Middle frontal gyrus (tissue), 1 donor: ENCODE data around the gene PPME1.

Experiments
- DNase-seq: peaks from one replicate; pipeline ENCODE4 v3.0.0-alpha.2; 2015; ENCODE audit warnings: low spot score; ENCODE audit errors: extremely low spot score

The PPME1 gene

GRCh38 chr11:74226907-74227306 lies 55.8 kb downstream of the PPME1 start:
- DNase-seq = no peak

- DNase-seq = no peak
Measured at GRCh38 chr11:74232311-74232950, 61.3 kb downstream of the PPME1 start.

GRCh38 chr11:74233683-74234082 lies 62.6 kb downstream of the PPME1 start:
- DNase-seq = no peak

GRCh38 chr11:74235121-74235520 lies 64.0 kb downstream of the PPME1 start:
- no peak for DNase-seq

GRCh38 chr11:74237541-74237940 lies 66.5 kb downstream of the PPME1 start:
- DNase-seq = no peak

GRCh38 chr11:74238243-74238642 lies 67.2 kb downstream of the PPME1 start:
- DNase-seq = no peak

GRCh38 chr11:74248469-74248868 lies 77.4 kb downstream of the PPME1 start:
- no peak for DNase-seq

- no peak for DNase-seq
Measured at GRCh38 chr11:74249496-74249895, 78.4 kb downstream of the PPME1 start.

GRCh38 chr11:74253361-74253760 lies 82.3 kb downstream of the PPME1 start:
- DNase-seq = no peak

- peak; percentile 74 for DNase-seq
Measured at GRCh38 chr11:74255741-74256375, 84.8 kb downstream of the PPME1 start.

GRCh38 chr11:74256378-74257133 lies 85.5 kb downstream of the PPME1 start:
- no peak for DNase-seq

- no peak for DNase-seq
Measured at GRCh38 chr11:74257959-74258553, 87.0 kb downstream of the PPME1 start.

- no peak for DNase-seq
Measured at GRCh38 chr11:74262725-74263124, 91.6 kb downstream of the PPME1 start.

- DNase-seq = no peak
Measured at GRCh38 chr11:74265256-74265655, 94.2 kb downstream of the PPME1 start.

GRCh38 chr11:74267014-74267413 lies 95.9 kb downstream of the PPME1 start:
- no peak for DNase-seq

GRCh38 chr11:74268456-74268855 lies 97.4 kb downstream of the PPME1 start:
- DNase-seq = no peak

GRCh38 chr11:74269161-74269811 lies 98.2 kb downstream of the PPME1 start:
- no peak for DNase-seq

GRCh38 chr11:74272276-74272675 lies 101.2 kb downstream of the PPME1 start:
- DNase-seq = no peak

GRCh38 chr11:74276581-74276980 lies 105.5 kb downstream of the PPME1 start:
- DNase-seq = no peak

GRCh38 chr11:74278103-74278502 lies 107.0 kb downstream of the PPME1 start:
- no peak for DNase-seq

GRCh38 chr11:74278721-74279161 lies 107.7 kb downstream of the PPME1 start:
- no peak for DNase-seq

- DNase-seq = no peak
Measured at GRCh38 chr11:74279256-74279655, 108.2 kb downstream of the PPME1 start.
